Cardiac muscle cell (in vitro differentiated cells and primary cell): ENCODE measurements around the gene HCST. TPM values are rescaled to one million over a fixed set of nuclear protein-coding genes. Genes with fewer than 3 reads are reported as not detected.
A peak's percentile ranks its signal among the peaks of the same experiment; 100 is the strongest.

Source experiments
- DNase-seq, 2 donors: peaks; one replicate each; pipeline versions ENCODE4 v3.0.0 to v3.0.0-alpha.2; 2010 to 2017; ENCODE audit warnings: low read depth in 1 of 2, low spot score in 1 of 2
- H3K27ac ChIP-seq: fragments of 200-600 bp; sonication (generic); 2 replicates; pipeline ENCODE4 v1.5.1; 2016
- H3K27me3 ChIP-seq: fragments of 200-600 bp; sonication (generic); 2 replicates; pipeline ENCODE4 v1.6.0; 2016; ENCODE audit warnings: control low read depth
- H3K36me3 ChIP-seq: fragments of 200-600 bp; sonication (generic); 2 replicates; pipeline ENCODE4 v1.5.1; 2016; ENCODE audit warnings: control low read depth
- H3K4me1 ChIP-seq: fragments of 200-600 bp; sonication (generic); 2 replicates; pipeline ENCODE4 v1.8.1; 2017; ENCODE audit warnings: low read depth, mild to moderate bottlenecking, mixed run types
- H3K4me3 ChIP-seq: fragments of 200-600 bp; sonication (generic); 2 replicates; pipeline ENCODE4 v1.5.1; 2016; ENCODE audit warnings: mild to moderate bottlenecking
- H3K9me3 ChIP-seq: fragments of 200-600 bp; sonication (generic); 2 replicates; pipeline ENCODE4 v1.5.1; 2017; ENCODE audit warnings: low read depth, mild to moderate bottlenecking, control low read depth
- polyA plus RNA-seq: library from polyadenylated mRNA; unstranded; fragments of >200 nt; fragmentation: Nextera tagmentation; extraction: Ambion mirVana; gene quantifications from 2 replicates; pipeline ENCODE4 v1.2.1, GENCODE V29; 2016
- total RNA-seq: library from RNA; depleted of rRNA; stranded (reverse); fragments of >200 nt; gene quantifications from 2 replicates; pipeline ENCODE4 v1.2.3, GENCODE V29; 2016
- TF ChIP-seq, protein P1 (sequence below): IDR thresholded peaks from 2 replicates; pipeline ENCODE4 v1.5.1; 2012; ENCODE audit warnings: low read depth, mild to moderate bottlenecking, low read length

Gene HCST, protein sequence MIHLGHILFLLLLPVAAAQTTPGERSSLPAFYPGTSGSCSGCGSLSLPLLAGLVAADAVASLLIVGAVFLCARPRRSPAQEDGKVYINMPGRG
- total RNA-seq (2.5 TPM in 1 of 2 replicates, not detected in the other), polyA plus RNA-seq (2.1 and 2.4 TPM in 2 replicates)

DNA sequence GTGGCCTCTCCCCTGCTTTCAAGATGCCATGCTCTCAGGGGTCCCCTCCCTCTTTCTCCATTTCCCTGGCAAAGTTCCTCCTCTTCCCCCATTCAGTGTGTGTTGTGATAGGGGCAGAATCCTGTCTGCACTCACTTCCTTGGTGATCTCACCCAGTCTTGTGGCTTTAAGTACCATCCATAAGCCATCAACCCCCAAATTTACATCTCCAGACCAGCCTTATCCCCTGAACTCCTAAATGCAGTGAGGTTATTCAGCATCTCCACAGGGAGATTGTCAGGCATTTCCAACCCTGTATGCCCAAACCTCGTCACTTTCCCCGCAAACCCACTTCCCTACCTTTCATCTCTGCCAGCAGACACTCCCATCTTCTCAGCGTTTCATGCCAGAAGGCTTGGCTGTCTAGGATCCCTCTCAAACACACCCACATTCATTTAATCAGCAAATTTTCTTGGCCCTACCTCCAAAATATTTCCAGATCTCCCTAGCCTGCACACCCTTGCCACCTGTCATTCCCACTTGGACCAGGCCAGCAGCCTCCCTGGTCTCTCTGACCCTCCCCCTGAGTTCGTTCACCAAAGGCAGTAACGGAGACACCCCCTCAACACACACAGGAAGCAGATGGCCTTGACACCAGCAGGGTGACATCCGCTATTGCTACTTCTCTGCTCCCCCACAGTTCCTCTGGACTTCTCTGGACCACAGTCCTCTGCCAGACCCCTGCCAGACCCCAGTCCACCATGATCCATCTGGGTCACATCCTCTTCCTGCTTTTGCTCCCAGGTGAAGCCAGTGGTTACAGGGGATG, at the start of gene HCST:
HCST (plus strand) TSS at position 676 of the 808 bp plus-strand sequence; CDS start at position 741, 65 bp downstream.
- H3K27ac ChIP-seq: no peak within 1 kb of the TSS
- peaks cover 4% of the 10 kb centered on the region for H3K4me1 ChIP-seq
- TF ChIP-seq, protein P1, sequence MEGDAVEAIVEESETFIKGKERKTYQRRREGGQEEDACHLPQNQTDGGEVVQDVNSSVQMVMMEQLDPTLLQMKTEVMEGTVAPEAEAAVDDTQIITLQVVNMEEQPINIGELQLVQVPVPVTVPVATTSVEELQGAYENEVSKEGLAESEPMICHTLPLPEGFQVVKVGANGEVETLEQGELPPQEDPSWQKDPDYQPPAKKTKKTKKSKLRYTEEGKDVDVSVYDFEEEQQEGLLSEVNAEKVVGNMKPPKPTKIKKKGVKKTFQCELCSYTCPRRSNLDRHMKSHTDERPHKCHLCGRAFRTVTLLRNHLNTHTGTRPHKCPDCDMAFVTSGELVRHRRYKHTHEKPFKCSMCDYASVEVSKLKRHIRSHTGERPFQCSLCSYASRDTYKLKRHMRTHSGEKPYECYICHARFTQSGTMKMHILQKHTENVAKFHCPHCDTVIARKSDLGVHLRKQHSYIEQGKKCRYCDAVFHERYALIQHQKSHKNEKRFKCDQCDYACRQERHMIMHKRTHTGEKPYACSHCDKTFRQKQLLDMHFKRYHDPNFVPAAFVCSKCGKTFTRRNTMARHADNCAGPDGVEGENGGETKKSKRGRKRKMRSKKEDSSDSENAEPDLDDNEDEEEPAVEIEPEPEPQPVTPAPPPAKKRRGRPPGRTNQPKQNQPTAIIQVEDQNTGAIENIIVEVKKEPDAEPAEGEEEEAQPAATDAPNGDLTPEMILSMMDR: no peak
- no peaks in the 10 kb centered on the region for H3K9me3 ChIP-seq
- peak in 1 of 2 donors; percentile 12 for DNase-seq
- no peaks in the 10 kb centered on the region for H3K27me3 ChIP-seq
- no peak within 1 kb of the TSS for H3K4me3 ChIP-seq
- H3K36me3 ChIP-seq: no peaks in the 10 kb centered on the region

DNA sequence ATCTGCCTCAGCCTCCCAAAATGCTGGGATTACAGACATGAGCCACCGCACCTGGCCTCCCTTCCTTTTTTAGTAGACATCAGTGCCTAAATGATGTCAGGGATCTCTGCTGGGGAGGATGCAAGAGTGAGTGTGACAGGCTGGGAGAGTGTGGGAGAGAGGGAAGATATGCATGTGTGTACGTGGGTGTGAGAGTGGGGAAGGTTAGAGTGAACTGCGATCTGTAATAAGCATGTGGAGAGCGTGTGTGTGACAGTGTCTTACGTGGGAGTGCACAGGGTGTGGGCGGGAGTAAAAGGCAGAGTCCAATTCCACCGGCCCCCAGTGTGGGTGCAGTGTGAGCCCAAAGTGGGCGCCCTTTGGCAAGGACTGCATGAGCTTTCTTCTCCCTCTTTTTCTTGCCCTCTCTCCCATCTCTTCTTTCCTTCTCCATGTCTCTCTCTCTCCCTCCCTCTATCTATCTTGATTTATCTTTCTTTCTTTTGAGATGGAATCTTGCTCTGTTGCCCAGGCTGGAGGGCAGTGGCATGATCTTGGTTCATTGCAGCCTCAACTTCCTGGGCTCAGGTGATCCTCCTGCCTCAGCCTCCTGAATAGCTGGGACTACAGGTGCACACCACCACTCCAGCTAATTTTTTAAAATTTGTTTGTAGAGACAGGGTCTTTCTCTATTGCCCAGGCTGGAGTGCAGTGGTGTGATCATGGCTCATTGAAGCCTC, 49.1 kb upstream of the HCST start:
- Histone ChIP-seq H3K4me3 (no peak overlapping the region), H3K27me3 (peaks cover 43% of the 10 kb centered on the region), H3K36me3 (no peaks in the 10 kb centered on the region), H3K27ac (no peak overlapping the region), H3K9me3 (no peaks in the 10 kb centered on the region), H3K4me1 (peaks cover 14% of the 10 kb centered on the region)
- TF ChIP-seq, protein P1: no peak
- no peak for DNase-seq

DNA sequence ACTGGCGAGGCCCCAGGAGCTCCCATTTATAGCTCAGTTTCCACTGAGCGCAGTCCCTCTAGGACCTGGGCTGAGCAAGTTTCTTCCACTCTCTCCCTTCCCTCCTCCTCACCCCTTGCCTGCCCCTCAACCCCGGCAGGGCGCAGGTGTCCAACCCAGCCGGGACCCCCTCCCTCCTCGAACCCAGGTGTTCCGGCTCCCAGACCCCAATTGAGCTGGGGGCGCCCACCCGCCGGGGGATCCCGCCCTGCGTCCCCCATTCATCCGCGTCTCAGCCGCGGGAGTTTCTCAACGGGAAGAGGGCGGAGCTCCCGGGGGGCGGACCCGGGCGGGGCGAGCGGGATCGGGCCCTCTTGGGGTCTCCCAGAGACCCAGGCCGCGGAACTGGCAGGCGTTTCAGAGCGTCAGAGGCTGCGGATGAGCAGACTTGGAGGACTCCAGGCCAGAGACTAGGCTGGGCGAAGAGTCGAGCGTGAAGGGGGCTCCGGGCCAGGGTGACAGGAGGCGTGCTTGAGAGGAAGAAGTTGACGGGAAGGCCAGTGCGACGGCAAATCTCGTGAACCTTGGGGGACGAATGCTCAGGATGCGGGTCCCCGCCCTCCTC, 45.7 kb upstream of the HCST start, which contains the start of gene KIRREL2:
KIRREL2 (plus strand) TSS at position 366 of the 604 bp plus-strand sequence; CDS start at position 575, 209 bp downstream.
- no peaks in the 10 kb centered on the region for H3K9me3 ChIP-seq
- H3K27ac ChIP-seq: no peak within 1 kb of the TSS
- H3K36me3 ChIP-seq: no peaks in the 10 kb centered on the region
- peak within 1 kb of the TSS; percentile 60 for H3K4me3 ChIP-seq
- TF ChIP-seq, protein P1: no peak
- peaks cover 14% of the 10 kb centered on the region for H3K4me1 ChIP-seq
- peaks cover 47% of the 10 kb centered on the region for H3K27me3 ChIP-seq
- peak in 1 of 2 donors; percentile 45 for DNase-seq

DNA sequence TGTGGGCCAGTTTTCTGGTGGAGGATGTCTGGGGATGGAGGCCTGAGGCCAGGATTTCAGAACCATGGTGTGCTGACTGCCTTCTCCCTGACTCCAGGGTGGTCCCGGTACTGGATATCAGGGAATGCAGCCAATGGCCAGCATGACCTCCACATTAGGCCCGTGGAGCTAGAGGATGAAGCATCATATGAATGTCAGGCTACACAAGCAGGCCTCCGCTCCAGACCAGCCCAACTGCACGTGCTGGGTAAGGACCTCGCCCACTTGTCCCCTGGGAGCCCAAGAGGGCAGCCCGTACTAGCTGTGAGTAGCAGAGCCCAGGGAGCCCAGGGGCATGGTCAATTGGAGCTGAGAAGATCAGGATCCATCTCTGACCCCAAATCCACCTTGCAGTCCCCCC, 44.0 kb upstream of the HCST start:
- no peak overlapping the region for H3K27ac ChIP-seq
- no peaks in the 10 kb centered on the region for H3K36me3 ChIP-seq
- DNase-seq: no peak
- no peak overlapping the region for H3K4me3 ChIP-seq
- H3K9me3 ChIP-seq: no peaks in the 10 kb centered on the region
- peaks cover 47% of the 10 kb centered on the region for H3K27me3 ChIP-seq
- TF ChIP-seq, protein P1: no peak
- peaks cover 4% of the 10 kb centered on the region for H3K4me1 ChIP-seq

DNA sequence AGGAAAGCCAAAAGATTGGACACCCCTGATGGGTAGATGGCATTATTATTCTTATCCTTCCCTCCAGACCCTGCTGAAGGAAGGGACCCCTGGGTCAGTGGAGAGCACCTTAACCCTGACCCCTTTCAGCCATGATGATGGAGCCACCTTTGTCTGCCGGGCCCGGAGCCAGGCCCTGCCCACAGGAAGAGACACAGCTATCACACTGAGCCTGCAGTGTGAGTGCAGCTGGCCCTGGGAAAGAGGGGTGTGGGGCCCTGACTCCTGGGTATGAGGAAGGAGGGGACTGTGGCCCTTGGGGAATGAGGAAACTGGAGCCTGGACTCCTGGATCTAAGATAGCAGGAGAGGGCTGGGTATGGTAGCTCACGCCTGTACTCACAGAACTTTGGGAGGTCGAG, 42.9 kb upstream of the HCST start:
- no peak for DNase-seq
- Histone ChIP-seq H3K27me3 (peaks cover 47% of the 10 kb centered on the region), H3K27ac (no peak overlapping the region), H3K4me1 (peaks cover 4% of the 10 kb centered on the region), H3K4me3 (no peak overlapping the region), H3K36me3 (no peaks in the 10 kb centered on the region), H3K9me3 (no peaks in the 10 kb centered on the region)
- TF ChIP-seq, protein P1: no peak
